AG10803 (cell line): ENCODE data around the gene RIMBP2.

Experiments used
- DNase-seq: peaks from one replicate; pipeline ENCODE4 v3.0.0; 2010; ENCODE audit warnings: low read depth
- H3K4me3 ChIP-seq: 2 replicates; pipeline ENCODE4 v1.5.1; 2011; ENCODE audit warnings: mild to moderate bottlenecking, low read length, control low read depth
- CTCF ChIP-seq: conservative IDR thresholded peaks from 2 replicates; pipeline ENCODE4 v1.5.1; 2011; ENCODE audit warnings: mild to moderate bottlenecking, low read length, control low read depth, inconsistent platforms

RIMBP2 gene

GRCh38 chr12:130562716-130563115 is 153.4 kb downstream of the RIMBP2 start:
- DNase-seq = no peak
- H3K4me3 ChIP-seq = no peak overlapping the region
- TF ChIP-seq CTCF = no peak

GRCh38 chr12:130560321-130560720 is 155.8 kb downstream of the RIMBP2 start:
- TF ChIP-seq CTCF = no peak
- DNase-seq = no peak

GRCh38 chr12:130559806-130560205 is 156.3 kb downstream of the RIMBP2 start:
- no peak for TF ChIP-seq CTCF
- DNase-seq = no peak
- H3K4me3 ChIP-seq = no peak overlapping the region

More at GRCh38 chr12:130560321-130560720, 155.8 kb downstream of the RIMBP2 start:
- no peak overlapping the region for H3K4me3 ChIP-seq

- no peak for TF ChIP-seq CTCF
- no peak for DNase-seq
- no peak overlapping the region for H3K4me3 ChIP-seq
Measured at GRCh38 chr12:130557886-130558765, 158.0 kb downstream of the RIMBP2 start.

GRCh38 chr12:130557201-130557600 is 158.9 kb downstream of the RIMBP2 start:
- TF ChIP-seq CTCF = no peak
- H3K4me3 ChIP-seq = no peak overlapping the region
- DNase-seq = no peak

- no peak for TF ChIP-seq CTCF
- DNase-seq = no peak
- no peak overlapping the region for H3K4me3 ChIP-seq
Measured at GRCh38 chr12:130556486-130557055, 159.5 kb downstream of the RIMBP2 start.
